Activated effector memory CD4-positive, alpha-beta T cell treated with anti-CD3 and anti-CD28 coated beads, Interleukin-2, amount 50 U/mL, for 16 hours (primary cell): ENCODE data around the gene PRR14L.
"Not testable (repeated sequence)": the region's sequence is repeated elsewhere in the genome, so short reads cannot be mapped to it uniquely, and the experiment has no call there.

Experiments
- DNase-seq: peaks from one replicate; pipeline ENCODE4 v3.0.0-alpha.2; 2020

The PRR14L gene

DNA sequence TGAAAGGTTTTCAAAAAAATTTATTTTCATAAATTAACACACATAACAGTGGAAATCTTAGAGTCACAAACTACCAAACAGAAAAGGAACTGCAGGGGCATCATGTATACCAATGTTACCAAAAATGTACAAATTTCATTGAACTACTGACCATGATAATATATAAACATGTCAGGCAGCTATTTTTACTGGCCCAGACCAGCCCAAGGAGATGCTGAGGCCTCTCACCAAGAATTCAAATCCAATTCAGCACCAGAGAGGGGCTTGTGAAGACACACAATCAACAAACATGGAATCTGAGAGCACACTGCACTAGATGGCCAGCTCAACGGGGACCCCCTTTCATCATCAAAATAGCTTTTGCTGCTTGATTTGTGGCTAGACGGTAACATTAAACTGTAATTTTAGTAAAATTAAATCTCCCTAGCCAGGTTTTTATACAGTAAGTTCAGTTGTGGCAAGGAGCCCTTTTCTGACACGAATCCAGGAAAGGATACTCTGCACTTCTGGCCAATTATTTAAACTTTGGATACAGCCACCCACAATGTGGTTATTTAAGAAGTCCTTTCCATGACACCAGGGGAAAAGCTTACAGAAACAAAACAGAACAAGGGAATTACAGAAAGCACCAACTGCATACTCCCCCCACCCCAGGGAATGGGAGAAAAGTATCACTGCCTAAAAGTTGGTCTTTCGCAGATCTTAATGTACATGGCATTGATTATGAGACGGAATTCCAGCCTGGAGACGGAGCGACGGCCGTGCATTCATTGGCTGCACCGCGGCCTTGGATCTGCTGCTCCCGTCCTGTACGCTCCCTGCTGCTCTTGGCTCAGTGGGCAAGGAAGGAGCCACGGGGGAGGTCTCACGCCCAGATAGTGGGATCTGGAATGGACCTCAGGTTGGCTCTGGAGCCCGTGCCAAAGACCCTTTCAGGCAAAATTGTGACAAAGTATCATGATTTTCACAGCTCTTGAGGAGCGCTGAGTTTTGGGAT is 68.3 kb downstream of the PRR14L start:
- no peak for DNase-seq

- DNase-seq = no peak
These were observed 69.0 kb downstream of the PRR14L start for GRCh38 chr22:31680861-31681341.

GRCh38 chr22:31678748-31679147 is 71.2 kb downstream of the PRR14L start:
- no peak for DNase-seq

DNA sequence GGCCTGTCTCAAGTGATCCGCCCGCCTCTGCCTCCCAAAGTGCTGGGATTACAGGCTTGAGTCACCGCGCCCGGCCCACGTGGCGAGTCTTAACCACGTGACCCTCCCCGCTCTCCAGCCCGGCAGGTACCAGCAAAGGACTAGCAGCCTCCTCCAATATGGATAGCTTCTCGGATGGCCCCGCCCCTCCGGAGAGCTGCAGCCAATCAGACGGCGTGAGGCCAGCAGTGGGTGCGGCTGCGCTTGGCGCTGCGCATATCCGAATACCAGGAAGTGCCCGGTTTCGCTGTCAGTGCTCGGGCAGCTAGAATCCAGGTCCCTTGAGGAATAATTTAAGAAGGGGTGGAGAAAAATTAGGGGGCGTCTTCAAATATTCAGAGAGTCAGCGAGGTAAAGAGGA is 73.2 kb downstream of the PRR14L start:
- DNase-seq = peak; percentile 97

DNA sequence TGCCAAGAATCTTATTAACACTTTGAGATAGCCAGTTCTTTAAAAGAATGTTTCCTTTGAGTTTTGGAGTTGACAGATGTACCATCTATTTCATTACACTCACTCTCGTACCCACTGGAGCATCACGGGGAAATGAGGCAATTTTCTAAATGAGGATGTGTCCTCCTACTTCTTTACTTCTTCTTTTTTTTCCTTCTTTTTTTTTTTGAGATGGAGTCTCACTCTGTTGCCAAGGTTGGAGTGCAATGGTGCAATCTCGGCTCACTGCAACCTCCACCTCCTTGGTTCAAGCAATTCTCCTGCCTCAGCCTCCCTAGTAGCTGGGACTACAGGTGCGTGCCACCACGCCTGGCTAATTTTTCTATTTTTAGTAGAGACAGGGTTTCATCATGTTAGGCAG is 75.7 kb downstream of the PRR14L start:
- not testable (repeated sequence) for DNase-seq

DNA sequence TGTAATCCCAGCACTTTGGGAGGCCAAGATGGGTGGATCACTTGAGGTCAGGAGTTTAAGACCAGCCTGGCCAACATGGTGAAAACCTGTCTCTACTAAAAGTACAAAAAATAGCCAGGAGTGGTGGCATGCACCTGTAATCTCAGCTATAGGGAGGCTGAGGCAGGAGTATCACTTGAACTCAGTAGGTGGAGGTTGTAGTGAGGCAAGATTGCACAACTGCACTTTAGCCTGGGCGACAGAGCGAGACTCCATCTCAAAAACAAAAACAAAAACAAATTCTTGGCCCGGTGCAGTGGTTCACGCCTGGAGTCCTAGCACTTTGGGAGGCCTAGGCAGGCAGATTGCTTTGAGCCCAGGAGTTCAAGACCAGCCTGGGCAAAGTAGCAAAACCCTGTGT is 81.1 kb downstream of the PRR14L start:
- DNase-seq = not testable (repeated sequence)

DNA sequence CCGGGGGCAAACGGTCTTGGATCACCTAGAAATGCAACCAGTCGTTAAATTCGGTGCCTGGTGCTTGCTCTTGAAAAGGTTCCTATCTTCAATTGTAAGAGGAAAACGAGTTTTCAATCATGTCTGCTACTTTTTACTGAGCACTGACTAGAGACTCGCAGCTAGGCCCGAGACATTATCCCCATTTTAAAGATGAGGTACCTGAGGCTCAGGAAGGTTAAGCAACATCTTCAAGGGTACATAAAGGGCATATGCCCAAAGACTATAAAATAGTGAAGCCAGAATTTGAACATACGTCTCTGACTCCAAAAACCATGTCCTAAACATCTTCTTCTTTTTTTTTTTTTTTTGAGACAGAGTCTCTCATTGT is 87.3 kb downstream of the PRR14L start:
- DNase-seq = no peak

DNA sequence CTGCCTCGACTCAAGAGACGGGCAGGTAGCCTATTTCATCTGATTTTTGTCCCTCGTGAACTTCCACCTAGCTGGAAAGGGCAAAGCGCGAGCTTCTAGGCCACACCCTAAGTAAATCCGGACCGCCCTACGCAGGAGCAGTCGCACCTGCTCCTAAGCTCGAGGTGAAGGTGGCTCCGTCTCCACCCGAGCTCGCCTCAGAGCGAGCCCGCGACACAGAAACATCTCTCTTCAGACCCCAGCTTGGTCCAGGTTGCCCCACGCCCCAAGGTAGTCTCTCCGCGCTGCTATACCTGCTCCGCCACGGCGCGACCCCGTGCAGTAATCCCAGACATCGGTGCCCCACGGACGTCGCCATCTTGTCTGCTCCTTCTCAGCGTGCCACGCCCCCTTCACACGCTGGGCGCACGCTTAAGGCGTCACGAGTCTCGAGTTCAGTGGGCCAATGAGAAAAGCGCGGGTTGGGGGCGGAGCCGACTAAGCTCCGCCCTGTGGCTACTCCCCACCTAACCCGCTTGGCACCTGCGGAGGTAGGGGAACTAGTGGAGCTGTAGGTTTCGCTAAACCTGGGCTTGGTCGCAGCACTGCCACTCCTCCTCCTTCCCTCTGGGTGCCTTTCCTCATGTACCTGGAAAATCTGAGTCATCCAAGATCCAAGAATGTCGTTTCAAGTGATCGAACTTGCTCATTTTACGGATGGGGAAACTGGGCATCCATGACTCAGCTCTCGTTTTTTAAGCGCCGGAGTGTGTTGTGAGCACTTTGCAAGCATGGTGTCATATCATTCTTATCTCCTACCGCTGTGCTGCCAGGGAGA is 87.9 kb downstream of the PRR14L start, which contains the start of gene PISD:
Gene PISD (minus strand): TSS at position 365 of the 817 bp plus-strand sequence. CDS start 7 bp downstream, at position 358.
- peak; percentile 99 for DNase-seq

GRCh38 chr22:31660860-31661341 is 89.0 kb downstream of the PRR14L start:
- peak; percentile 80 for DNase-seq

DNA sequence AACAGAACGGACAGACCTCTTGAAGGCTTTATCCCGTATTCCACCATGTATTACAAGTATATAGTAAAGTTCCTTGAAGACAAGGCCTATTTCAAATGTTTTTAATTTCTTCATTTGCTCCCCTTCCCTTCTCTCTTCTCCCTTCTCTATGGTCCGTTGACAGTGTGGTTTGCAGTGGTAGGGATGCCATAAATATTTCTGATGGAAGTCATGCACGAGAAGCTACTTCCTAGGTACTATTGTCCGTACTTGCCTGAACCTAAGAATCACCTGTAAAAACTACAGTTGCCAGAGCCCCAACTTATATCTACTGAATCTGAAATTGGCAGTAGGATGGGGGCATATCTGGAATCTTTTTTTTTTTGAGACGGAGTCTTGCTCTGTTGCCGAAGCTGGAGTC is 90.7 kb downstream of the PRR14L start:
- no peak for DNase-seq

- DNase-seq = no peak
These were observed 95.5 kb downstream of the PRR14L start for GRCh38 chr22:31654408-31654807.

GRCh38 chr22:31653944-31654343 is 96.0 kb downstream of the PRR14L start:
- DNase-seq = no peak

DNA sequence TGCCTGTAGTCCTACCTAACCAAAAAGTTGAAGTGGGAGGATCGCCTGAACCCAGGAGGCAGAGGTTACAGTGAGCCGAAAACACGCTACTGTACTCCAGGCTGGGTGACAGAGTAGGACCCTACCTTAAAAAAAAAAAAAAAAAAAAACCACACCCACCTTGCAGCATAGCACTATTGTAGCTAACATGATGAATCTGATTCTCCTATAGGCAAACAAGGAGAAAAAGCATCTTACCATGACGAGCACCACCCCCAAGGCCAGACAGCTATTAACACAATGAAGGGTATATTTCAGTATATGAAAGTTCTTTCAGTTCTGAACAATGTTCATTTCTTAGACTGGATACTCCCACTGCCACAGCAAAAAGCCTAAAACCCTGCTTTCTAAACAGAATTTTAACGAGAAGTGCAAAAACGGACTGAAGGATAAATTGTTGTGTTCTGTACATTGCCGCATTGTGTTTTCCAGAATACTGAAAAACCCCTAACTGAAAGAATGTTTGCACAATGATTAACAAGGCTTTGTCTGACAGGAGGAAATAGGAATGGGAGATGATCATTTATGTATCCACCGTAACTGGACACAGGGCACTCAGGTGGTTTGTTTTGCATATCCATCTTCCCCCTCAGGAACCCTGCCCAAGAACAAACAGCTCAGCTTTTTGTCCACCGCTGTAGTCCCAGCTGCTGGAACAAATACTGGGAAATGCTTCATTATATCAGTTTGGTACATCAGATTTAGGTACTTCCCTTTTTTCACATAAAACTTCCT is 96.8 kb downstream of the PRR14L start:
- DNase-seq = no peak

DNA sequence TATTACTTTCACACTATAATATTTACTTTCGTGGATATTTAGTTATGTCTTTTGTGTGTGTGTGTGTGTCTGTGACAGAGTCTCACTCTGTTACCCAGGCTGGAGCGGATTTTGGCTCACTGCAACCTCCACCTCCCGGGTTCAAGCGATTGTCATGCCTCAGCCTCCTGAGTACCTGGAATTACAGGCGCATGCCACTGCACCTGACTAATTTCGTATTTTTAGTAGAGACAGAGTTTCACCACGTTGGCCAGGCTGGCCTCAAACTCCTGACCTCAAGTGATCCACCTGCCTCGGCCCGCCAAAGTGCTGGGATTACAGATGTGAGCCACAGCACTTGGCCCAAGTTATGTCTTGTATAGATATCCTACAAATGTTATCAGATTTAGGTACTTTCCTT is 97.8 kb downstream of the PRR14L start:
- no peak for DNase-seq

DNA sequence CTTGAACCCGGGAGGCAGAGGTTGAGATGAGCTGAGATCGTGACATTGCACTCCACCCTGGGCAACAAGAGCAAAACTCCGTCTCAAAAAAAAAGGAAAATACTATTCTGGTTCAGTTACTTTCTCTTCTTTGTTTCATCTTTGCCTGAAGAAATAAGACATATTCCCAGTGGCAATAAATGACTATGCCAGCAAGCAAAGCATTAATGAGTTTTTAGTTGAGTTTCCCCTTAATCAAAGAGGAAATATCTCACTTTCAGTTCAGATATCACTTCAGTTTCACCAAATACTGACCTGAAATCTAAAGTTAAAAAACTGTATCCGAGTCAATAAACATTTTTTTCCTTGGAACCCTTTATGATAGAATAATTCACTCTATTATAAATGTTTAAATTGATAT is 98.3 kb downstream of the PRR14L start:
- DNase-seq = no peak

- DNase-seq = no peak
These were observed 99.5 kb downstream of the PRR14L start for GRCh38 chr22:31650391-31650790.

DNA sequence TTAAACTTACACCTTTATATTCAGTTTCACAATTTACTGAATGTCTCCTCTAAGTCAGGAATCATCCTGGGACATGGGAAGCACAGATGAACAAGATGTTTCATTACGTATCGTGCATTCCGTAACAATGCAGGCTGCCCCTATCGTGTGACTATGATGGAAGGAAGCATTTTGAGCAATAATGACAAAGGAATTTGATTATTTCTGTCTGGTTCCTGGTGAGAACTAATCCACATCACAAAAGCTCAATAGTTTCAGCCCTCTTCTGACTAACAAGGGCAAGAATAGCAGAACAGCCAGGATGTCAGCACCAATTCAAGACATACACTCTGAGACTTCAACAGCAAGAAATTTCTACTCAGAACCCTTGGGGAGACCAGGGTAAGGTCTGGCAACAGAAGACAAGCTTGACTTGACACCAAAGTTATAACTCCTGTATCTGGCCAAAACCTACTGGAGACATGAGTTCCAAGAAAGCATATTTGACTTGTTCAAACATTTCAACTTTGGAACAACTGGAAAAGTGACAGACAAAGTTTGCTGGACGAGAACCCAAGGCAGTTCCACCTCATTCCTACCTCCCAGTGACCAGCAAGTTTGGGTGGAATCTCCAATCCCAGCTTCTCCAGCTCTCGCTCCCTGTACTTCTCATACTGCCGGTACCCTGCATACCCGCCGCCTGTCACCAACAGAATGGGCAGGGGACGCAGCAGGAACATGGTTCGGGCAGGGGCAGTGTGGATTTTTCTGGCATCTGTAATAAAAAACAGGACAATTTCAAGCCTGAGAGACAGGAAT is 102.2 kb downstream of the PRR14L start:
- DNase-seq = no peak

GRCh38 chr22:31647066-31647465 is 102.9 kb downstream of the PRR14L start:
- DNase-seq = no peak

- DNase-seq = peak; percentile 79
These were observed 103.5 kb downstream of the PRR14L start for GRCh38 chr22:31646186-31647019.

DNA sequence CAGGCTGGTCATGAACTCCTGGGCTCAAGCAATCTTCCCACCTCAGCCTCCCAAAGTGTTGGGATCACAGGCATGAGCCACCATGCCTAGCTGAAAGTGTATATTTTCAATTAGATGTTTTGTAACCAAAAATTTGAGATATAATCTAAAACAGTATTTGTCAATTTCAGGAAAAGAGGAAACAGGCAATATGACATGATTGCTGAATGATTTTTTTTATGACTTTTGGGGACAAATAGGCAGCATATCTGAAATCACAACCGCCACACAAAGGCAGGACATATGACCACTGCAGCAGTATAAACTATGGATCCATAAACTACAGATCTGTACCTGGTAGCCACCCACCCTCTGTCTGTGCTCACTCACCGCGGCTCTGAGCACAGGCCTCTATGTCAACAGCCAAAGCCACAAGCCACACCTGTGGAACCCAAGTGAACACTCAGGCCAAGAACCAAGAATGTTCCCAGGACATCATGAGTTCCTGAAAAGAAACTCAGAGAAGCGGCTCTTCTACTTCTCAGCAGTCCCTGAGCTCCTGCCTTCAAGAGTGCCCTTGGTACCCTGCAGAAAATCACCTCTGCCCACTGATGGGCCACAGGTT is 110.4 kb downstream of the PRR14L start:
- DNase-seq = no peak
